BE2C (cell line): ENCODE measurements around the gene TMEM229B.

Experiments used
- DNase-seq: peaks from one replicate; pipeline ENCODE4 v3.0.0-alpha.2; 2020
- H3K27me3 ChIP-seq: fragments of 250-450 bp; sonication (Bioruptor Pico); 2 replicates; pipeline ENCODE4 v1.5.1; 2020; ENCODE audit warnings: mild to moderate bottlenecking
- H3K36me3 ChIP-seq: fragments of 250-450 bp; sonication (Bioruptor Pico); 2 replicates; pipeline ENCODE4 v1.5.1; 2020; ENCODE audit warnings: mild to moderate bottlenecking
- H3K4me1 ChIP-seq: fragments of 250-450 bp; sonication (Bioruptor Pico); 2 replicates; pipeline ENCODE4 v1.5.1; 2020
- H3K4me3 ChIP-seq: 2 replicates; pipeline ENCODE4 v1.5.1; 2011; ENCODE audit warnings: low read depth, low read length
- H3K9me3 ChIP-seq: fragments of 250-450 bp; sonication (Bioruptor Pico); 2 replicates; pipeline ENCODE4 v1.5.1; 2020
- CTCF ChIP-seq: IDR thresholded peaks from 2 replicates; pipeline ENCODE4 v1.5.1; 2012; ENCODE audit warnings: mild to moderate bottlenecking, low read depth, low read length

Gene TMEM229B

GRCh38 chr14:67513631-67514108 lies 25.1 kb upstream of the TMEM229B start:
- Histone ChIP-seq H3K4me1 (no peaks in the 10 kb centered on the region), H3K27me3 (peaks cover 41% of the 10 kb centered on the region), H3K4me3 (no peak overlapping the region), H3K36me3 (no peaks in the 10 kb centered on the region), H3K9me3 (no peaks in the 10 kb centered on the region)
- no peak for TF ChIP-seq CTCF
- DNase-seq, result no peak

GRCh38 chr14:67512463-67513310 lies 24.2 kb upstream of the TMEM229B start:
- H3K4me3 ChIP-seq, result no peak overlapping the region
- no peaks in the 10 kb centered on the region for H3K9me3 ChIP-seq
- peaks cover 34% of the 10 kb centered on the region for H3K27me3 ChIP-seq
- no peaks in the 10 kb centered on the region for H3K4me1 ChIP-seq
- no peaks in the 10 kb centered on the region for H3K36me3 ChIP-seq
- DNase-seq, result no peak
- TF ChIP-seq CTCF, result no peak

DNA sequence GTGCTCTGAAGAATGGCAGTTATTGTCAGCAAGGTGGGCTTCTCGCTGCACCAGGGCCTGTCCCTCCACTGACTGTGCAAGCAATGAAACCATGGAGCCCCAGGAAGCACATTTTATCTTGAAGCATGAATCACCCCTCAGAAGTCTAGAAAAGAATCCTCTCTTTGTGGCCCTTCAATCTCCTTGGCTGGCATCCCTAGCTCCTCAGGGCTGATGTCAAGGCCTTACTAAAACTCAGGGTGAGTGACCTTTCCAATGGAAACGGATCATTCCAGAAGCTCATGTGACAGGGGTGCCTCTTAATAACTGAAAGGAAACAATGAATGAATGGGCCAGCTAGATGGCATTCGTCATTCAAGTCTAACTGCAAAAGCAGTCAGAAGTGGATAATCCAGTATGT lies 22.3 kb upstream of the TMEM229B start:
- Histone ChIP-seq H3K36me3 (no peaks in the 10 kb centered on the region), H3K4me3 (no peak overlapping the region), H3K9me3 (no peaks in the 10 kb centered on the region), H3K27me3 (peaks cover 20% of the 10 kb centered on the region), H3K4me1 (no peaks in the 10 kb centered on the region)
- DNase-seq, result no peak
- TF ChIP-seq CTCF, result no peak

GRCh38 chr14:67510121-67510520 lies 21.6 kb upstream of the TMEM229B start:
- H3K4me1 ChIP-seq, result no peaks in the 10 kb centered on the region
- TF ChIP-seq CTCF, result no peak
- DNase-seq, result no peak
- no peaks in the 10 kb centered on the region for H3K36me3 ChIP-seq
- H3K4me3 ChIP-seq, result no peak overlapping the region
- H3K27me3 ChIP-seq, result peaks cover 15% of the 10 kb centered on the region
- no peaks in the 10 kb centered on the region for H3K9me3 ChIP-seq

- H3K4me3 ChIP-seq, result no peak overlapping the region
- no peaks in the 10 kb centered on the region for H3K9me3 ChIP-seq
- H3K36me3 ChIP-seq, result no peaks in the 10 kb centered on the region
- no peak for TF ChIP-seq CTCF
- peaks cover 5% of the 10 kb centered on the region; the same call in 1 of the 2 replicates for H3K27me3 ChIP-seq
- no peak for DNase-seq
- H3K4me1 ChIP-seq, result no peaks in the 10 kb centered on the region
These were observed 20.4 kb upstream of the TMEM229B start for GRCh38 chr14:67508956-67509355.

GRCh38 chr14:67505254-67505653 lies 16.7 kb upstream of the TMEM229B start:
- no peak for DNase-seq
- H3K27me3 ChIP-seq, result peaks cover 5% of the 10 kb centered on the region; the same call in 1 of the 2 replicates
- no peaks in the 10 kb centered on the region for H3K4me1 ChIP-seq
- H3K36me3 ChIP-seq, result no peaks in the 10 kb centered on the region
- TF ChIP-seq CTCF, result no peak
- H3K4me3 ChIP-seq, result no peak overlapping the region
- H3K9me3 ChIP-seq, result no peaks in the 10 kb centered on the region
